SK-N-SH treated with all-trans-retinoic acid at 6 μM for 48 hours (cell line): ENCODE measurements around the gene CACNA1C.

ENCODE experiments used
- PATZ1 ChIP-seq: fragments of 250-450 bp; sonication (Bioruptor Pico); IDR thresholded peaks from 2 replicates; pipeline ENCODE4 v1.8.0; 2020; ENCODE audit warnings: mild to moderate bottlenecking, moderate library complexity, borderline replicate concordance
- ZC3H10 ChIP-seq: fragments of 250-450 bp; sonication (Bioruptor Pico); IDR thresholded peaks from 2 replicates; pipeline ENCODE4 v1.5.1; 2021; ENCODE audit warnings: mild to moderate bottlenecking, moderate library complexity
- ZFP30 ChIP-seq: fragments of 450-650 bp; formaldehyde crosslinking; IDR thresholded peaks from 2 replicates; pipeline ENCODE4 v1.5.0; 2022; ENCODE audit warnings: mild to moderate bottlenecking, moderate library complexity
- ZNF70 ChIP-seq: fragments of 450-650 bp; formaldehyde crosslinking; IDR thresholded peaks from 2 replicates; pipeline ENCODE4 v1.5.0; 2020; ENCODE audit warnings: mild to moderate bottlenecking, moderate library complexity

- TF ChIP-seq ZNF70 (no peak), ZFP30 (CRISPR knock-in tag) (no peak), PATZ1 (CRISPR knock-in tag) (no peak), ZC3H10 (CRISPR knock-in tag) (no peak)
These were observed 450.2 kb downstream of the CACNA1C start for GRCh38 chr12:2503036-2503435.
